Measurements from ENCODE around the gene LRRC23. TPM values are rescaled to one million over a fixed set of nuclear protein-coding genes. Genes with fewer than 3 reads are reported as not detected.

The LRRC23 gene
- total and polyA plus RNA-seq, 2 of the 13 experiments (the other 11 are each of a cell fraction or from before 2014, with no cell fraction given): 6.0 to 7.8 TPM

- TF ChIP-seq, protein P1, sequence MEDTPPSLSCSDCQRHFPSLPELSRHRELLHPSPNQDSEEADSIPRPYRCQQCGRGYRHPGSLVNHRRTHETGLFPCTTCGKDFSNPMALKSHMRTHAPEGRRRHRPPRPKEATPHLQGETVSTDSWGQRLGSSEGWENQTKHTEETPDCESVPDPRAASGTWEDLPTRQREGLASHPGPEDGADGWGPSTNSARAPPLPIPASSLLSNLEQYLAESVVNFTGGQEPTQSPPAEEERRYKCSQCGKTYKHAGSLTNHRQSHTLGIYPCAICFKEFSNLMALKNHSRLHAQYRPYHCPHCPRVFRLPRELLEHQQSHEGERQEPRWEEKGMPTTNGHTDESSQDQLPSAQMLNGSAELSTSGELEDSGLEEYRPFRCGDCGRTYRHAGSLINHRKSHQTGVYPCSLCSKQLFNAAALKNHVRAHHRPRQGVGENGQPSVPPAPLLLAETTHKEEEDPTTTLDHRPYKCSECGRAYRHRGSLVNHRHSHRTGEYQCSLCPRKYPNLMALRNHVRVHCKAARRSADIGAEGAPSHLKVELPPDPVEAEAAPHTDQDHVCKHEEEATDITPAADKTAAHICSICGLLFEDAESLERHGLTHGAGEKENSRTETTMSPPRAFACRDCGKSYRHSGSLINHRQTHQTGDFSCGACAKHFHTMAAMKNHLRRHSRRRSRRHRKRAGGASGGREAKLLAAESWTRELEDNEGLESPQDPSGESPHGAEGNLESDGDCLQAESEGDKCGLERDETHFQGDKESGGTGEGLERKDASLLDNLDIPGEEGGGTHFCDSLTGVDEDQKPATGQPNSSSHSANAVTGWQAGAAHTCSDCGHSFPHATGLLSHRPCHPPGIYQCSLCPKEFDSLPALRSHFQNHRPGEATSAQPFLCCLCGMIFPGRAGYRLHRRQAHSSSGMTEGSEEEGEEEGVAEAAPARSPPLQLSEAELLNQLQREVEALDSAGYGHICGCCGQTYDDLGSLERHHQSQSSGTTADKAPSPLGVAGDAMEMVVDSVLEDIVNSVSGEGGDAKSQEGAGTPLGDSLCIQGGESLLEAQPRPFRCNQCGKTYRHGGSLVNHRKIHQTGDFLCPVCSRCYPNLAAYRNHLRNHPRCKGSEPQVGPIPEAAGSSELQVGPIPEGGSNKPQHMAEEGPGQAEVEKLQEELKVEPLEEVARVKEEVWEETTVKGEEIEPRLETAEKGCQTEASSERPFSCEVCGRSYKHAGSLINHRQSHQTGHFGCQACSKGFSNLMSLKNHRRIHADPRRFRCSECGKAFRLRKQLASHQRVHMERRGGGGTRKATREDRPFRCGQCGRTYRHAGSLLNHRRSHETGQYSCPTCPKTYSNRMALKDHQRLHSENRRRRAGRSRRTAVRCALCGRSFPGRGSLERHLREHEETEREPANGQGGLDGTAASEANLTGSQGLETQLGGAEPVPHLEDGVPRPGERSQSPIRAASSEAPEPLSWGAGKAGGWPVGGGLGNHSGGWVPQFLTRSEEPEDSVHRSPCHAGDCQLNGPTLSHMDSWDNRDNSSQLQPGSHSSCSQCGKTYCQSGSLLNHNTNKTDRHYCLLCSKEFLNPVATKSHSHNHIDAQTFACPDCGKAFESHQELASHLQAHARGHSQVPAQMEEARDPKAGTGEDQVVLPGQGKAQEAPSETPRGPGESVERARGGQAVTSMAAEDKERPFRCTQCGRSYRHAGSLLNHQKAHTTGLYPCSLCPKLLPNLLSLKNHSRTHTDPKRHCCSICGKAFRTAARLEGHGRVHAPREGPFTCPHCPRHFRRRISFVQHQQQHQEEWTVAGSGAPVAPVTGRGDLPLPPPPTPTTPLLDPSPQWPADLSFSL (CRISPR knock-in tag; IDR thresholded peaks at IDR 0.05): no peak
- TF ChIP-seq SIN3B (IDR thresholded peaks at IDR 0.05; ENCODE audit: low read length) (no peak), NPAS2 (CRISPR knock-in tag; IDR thresholded peaks at IDR 0.05; ENCODE audit: borderline replicate concordance) (no peak), PHF21A (CRISPR knock-in tag; IDR thresholded peaks at IDR 0.05) (peak; percentile 21; the same call in 1 of the 2 replicates), MTA1 (CRISPR knock-in tag; IDR thresholded peaks at IDR 0.05; ENCODE audit: borderline replicate concordance) (no peak), ZNF263 (CRISPR knock-in tag; IDR thresholded peaks at IDR 0.05) (peak; percentile 99), ZNF230 (CRISPR knock-in tag; IDR thresholded peaks at IDR 0.05) (no peak; the same call in 1 of the 2 replicates), MIXL1 (CRISPR knock-in tag; IDR thresholded peaks at IDR 0.05) (no peak), ZNF451 (CRISPR knock-in tag; IDR thresholded peaks at IDR 0.05) (no peak; the same call in 1 of the 2 replicates), NKX3-1 (CRISPR knock-in tag; IDR thresholded peaks at IDR 0.05) (no peak), LCORL (IDR thresholded peaks at IDR 0.05) (no peak), LCORL (CRISPR knock-in tag; IDR thresholded peaks at IDR 0.05) (0 out of 2 replicates have a peak, but pooled peaks have one; percentile 21), MYC (CRISPR knock-in tag; IDR thresholded peaks at IDR 0.05; ENCODE audit: borderline replicate concordance) (peak; percentile 16; the same call in 1 of the 2 replicates), RBFOX2 (IDR thresholded peaks at IDR 0.05; ENCODE audit: low read depth, low read length) (no peak), MBD4 (IDR thresholded peaks at IDR 0.05; ENCODE audit: borderline replicate concordance, low read length) (no peak), CHD2 (IDR thresholded peaks at IDR 0.05; ENCODE audit: low read depth, low read length) (no peak), PITX1 (CRISPR knock-in tag; IDR thresholded peaks at IDR 0.05) (no peak), ZMYM2 (CRISPR knock-in tag; IDR thresholded peaks at IDR 0.05) (no peak), KLF12 (CRISPR knock-in tag; IDR thresholded peaks at IDR 0.05; ENCODE audit: borderline replicate concordance) (no peak), SAFB2 (CRISPR knock-in tag; IDR thresholded peaks at IDR 0.05; ENCODE audit: borderline replicate concordance, low read depth) (no peak), SMARCE1 (IDR thresholded peaks at IDR 0.05; ENCODE audit: borderline replicate concordance) (no peak), SIX1 (CRISPR knock-in tag; IDR thresholded peaks at IDR 0.05; ENCODE audit: borderline replicate concordance) (no peak)
- TF ChIP-seq, protein P2, sequence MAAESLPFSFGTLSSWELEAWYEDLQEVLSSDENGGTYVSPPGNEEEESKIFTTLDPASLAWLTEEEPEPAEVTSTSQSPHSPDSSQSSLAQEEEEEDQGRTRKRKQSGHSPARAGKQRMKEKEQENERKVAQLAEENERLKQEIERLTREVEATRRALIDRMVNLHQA (CRISPR knock-in tag; IDR thresholded peaks at IDR 0.05): no peak
- TF ChIP-seq, protein P3, sequence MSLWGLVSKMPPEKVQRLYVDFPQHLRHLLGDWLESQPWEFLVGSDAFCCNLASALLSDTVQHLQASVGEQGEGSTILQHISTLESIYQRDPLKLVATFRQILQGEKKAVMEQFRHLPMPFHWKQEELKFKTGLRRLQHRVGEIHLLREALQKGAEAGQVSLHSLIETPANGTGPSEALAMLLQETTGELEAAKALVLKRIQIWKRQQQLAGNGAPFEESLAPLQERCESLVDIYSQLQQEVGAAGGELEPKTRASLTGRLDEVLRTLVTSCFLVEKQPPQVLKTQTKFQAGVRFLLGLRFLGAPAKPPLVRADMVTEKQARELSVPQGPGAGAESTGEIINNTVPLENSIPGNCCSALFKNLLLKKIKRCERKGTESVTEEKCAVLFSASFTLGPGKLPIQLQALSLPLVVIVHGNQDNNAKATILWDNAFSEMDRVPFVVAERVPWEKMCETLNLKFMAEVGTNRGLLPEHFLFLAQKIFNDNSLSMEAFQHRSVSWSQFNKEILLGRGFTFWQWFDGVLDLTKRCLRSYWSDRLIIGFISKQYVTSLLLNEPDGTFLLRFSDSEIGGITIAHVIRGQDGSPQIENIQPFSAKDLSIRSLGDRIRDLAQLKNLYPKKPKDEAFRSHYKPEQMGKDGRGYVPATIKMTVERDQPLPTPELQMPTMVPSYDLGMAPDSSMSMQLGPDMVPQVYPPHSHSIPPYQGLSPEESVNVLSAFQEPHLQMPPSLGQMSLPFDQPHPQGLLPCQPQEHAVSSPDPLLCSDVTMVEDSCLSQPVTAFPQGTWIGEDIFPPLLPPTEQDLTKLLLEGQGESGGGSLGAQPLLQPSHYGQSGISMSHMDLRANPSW (CRISPR knock-in tag; IDR thresholded peaks at IDR 0.05; ENCODE audit: borderline replicate concordance): no peak
Observed at GRCh38 chr12:6961695-6962284, 57.2 kb downstream of the LRRC23 start (continued).
